SW 1271 (cell line): Measurements from ENCODE around the gene STK32B.
"Not testable (repeated sequence)": the region's sequence is repeated elsewhere in the genome, so short reads cannot be mapped to it uniquely, and the experiment has no call there.

Experiments
- DNase-seq, 2 experiments: peaks; one replicate each; lab custom pipeline; 2025; lab: John Stamatoyannopoulos, UW

STK32B gene

GRCh38 chr4:5030221-5030620 is 21.1 kb upstream of the STK32B start:
- no peak for DNase-seq

GRCh38 chr4:5030927-5031326 is 20.4 kb upstream of the STK32B start:
- no peak for DNase-seq

DNA sequence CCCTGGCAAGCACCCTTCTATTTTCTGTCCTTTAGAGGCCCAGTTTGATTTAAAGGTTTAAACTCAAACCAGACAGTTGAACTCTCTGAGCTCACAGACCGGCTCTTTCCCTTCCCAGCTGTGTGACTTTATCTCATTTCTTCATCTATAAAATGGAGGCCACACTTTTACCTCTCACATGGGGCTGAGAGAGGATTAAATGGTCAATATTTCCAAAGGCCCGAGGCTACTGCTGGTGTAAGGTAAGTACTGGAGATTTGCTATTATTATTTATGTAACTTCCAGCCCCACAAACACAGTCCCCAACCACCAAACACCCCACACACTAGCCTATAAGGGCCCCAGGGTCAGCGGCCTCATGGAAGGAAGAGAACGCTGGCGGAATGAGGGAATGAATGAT is 18.5 kb upstream of the STK32B start:
- DNase-seq: no peak

DNA sequence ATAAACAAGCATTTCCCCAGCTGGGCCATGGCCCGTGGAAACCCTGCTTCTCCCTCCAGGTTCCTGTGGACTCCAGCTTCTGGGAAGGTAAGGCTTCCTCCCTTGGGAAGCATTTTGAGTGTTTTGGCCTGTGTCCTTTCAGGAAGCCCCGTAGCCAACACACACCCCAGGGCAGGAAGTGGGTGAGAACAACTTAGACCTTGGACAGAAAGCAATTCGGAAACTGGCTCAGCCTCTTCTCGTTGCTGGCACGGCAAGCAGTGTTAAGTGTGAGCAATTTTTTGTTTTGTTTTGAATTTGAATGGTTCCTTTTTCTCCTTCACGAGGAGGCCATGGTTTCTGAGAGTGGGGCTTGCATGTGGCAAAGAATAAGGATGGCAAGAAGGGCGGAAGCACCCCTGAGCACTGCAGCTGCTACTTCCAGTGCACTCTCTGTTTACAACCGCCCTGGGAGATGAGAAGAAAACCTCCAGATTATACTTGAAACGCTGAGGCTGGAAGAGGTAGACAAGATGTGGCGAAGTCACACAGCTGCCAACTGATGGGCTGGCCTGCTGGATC is 17.9 kb upstream of the STK32B start:
- no peak for DNase-seq

DNA sequence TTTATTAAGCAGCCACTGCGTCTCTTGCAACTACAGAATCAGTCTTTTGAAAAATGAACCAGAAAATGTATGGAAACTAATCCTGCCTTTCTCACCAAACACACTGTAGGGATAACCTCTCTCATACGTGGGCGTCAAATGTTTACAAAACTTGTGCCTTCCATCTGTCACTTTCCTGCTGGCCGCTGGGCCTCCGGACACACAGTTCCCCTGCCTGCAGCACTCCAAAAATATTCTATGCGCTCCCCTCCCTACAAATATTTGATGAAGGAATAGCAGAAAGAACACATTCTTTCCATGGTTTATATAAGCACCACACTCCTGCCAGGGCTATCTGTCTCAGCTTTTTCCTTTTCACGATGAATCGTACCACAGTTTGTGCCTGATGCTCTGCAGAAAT is 17.1 kb upstream of the STK32B start:
- DNase-seq: no peak

GRCh38 chr4:5036239-5036638 is 15.0 kb upstream of the STK32B start:
- no peak for DNase-seq

DNA sequence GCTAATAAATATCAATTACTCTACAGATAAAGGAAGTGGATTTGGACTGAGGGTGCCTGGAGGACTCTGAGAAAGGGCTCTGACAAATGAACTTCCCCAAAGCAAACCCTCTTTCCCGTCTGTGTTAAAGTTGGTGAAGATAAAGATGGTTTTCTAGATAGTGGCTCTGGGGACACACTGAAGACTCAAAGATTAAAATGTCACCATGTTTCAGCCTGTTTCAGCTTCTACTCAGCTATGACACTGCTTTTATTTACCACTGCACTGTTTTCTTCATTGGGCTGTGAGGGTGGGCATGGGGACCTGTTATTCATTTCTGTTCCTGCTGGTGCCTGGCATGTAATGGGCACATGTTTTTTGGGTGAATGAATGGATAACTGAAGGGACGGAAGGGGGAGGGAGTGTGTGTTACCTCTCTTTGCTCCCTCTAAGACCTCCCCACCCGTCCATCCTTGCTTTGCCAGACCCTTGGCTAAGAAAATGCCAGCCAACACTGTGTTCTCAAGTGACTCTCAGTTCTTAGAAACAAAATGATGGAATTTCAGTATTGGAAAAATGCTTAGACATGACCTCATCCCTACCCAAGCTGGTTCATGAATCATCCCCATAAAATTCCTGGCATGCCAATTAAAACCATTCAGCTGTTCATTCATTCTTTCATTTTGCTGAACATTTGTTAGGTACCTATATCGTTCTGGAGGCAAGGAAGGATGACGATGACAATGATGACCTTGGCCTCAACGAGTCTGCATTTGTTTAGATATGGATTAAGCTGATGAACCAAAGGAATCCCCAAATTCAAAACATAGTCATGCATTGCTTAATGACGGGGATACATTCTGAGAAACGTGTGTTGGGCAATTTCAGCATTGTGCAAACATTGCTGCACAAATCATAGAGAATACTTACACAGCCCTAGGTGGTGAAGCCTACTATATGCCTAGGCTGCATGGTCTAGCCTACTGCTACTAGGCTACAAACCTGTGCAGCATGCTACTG is 13.4 kb upstream of the STK32B start:
- DNase-seq: peak; percentile 6 to 69

- no peak for DNase-seq
Measured at GRCh38 chr4:5039800-5040199, 11.5 kb upstream of the STK32B start.

GRCh38 chr4:5040856-5041620 is 10.2 kb upstream of the STK32B start:
- no peak for DNase-seq

GRCh38 chr4:5041699-5042098 is 9.6 kb upstream of the STK32B start:
- DNase-seq: no peak

GRCh38 chr4:5043579-5043978 is 7.7 kb upstream of the STK32B start:
- DNase-seq: no peak

DNA sequence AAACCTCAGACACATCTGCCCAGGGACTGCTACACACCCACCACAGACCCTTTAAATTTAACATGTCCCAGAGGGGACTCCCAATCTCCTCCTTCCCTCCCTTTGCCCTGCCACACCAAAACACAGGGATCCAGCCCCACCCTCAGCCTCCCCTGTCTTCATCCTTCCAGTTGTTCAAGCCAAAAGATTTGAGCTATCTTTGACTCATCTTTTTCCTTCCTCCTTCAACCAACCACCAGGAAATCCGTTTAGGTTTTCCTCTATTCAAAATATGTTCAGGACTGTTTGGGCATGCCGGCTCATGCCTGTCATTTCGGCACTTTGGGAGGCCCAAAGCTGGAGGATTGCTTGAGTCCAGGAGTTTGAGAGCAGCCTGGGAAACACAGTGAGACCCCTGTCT is 6.9 kb upstream of the STK32B start:
- no peak for DNase-seq

- DNase-seq: no peak
Measured at GRCh38 chr4:5045097-5045496, 6.2 kb upstream of the STK32B start.

DNA sequence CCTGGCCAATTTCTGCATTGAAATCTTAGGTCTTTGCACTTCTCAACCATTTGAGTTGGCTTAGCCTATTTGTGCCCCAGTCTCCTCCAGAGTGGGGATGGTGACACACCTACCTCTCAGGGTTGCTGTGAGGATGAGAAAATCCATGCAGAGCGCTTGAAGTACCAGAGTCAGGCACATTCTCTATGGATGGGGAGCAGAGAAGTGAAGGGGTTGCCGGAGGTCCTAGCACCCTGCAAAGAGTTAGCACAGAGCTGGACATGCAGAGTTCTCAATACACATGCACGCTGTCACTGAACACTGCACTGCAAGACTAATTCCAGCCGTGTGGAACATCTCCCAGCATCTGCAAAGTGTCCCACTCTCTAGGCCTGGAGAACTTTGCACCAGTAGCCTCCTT is 2.6 kb upstream of the STK32B start:
- DNase-seq: no peak

DNA sequence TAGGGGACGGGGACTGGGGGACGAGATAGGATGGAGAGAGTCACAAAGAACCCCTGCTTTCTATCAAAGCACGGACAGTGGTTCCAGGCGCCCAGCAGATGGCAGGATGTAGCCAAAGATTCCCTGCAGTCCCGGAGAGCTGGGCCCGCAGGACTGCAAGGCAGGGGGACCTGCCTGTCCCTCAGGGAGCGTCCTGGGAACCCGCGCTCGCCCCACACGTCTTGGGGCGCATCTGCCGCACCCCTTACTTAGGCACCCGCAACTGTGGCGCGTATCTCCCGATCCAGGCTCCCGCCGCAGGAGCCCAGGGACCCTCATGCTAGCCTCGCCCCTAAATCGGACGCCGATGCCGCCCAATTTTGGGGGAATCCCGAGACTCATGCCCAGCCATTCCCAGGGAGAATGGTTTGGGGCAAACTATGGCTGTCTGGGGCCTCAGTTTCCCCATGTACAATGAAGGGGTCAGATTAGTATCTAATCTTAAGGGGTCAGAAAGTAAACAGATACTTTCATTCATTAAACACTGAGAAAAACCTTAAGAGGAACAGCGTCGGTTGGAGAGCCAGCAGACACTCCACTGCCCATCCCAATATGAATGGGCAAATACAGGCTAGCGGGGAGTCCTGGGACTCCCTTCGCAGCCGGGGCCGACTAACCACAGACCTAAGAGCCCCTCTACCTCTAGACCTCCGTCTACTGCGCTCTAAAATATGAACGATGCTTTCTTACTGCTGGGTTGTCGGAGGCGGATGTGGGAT is 581 bp upstream of the STK32B start:
- peak; percentile 50 to 51 for DNase-seq

GRCh38 chr4:5052204-5052702 is 973 bp downstream of the STK32B start:
- DNase-seq: no peak

GRCh38 chr4:5052726-5053425 is 1.6 kb downstream of the STK32B start:
- DNase-seq: no peak

DNA sequence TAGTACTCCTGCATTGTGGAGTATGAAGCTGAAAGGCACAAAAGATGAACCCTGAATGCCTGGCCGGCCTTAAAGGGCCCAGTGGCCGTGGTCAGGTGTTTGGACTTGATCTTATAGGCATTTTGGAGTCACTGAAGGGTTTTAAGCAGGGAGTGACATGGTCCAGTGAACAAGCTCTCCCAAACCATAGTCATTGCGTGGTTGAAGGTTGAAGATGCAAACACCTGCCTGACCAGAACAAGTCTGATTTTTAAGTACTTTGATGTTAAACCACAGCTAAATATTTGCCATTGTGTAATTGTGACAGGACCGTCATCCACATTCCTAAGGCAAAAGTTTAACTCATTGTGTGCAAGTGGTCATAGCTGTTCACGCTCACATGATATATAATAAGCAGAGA is 3.3 kb downstream of the STK32B start:
- no peak for DNase-seq

DNA sequence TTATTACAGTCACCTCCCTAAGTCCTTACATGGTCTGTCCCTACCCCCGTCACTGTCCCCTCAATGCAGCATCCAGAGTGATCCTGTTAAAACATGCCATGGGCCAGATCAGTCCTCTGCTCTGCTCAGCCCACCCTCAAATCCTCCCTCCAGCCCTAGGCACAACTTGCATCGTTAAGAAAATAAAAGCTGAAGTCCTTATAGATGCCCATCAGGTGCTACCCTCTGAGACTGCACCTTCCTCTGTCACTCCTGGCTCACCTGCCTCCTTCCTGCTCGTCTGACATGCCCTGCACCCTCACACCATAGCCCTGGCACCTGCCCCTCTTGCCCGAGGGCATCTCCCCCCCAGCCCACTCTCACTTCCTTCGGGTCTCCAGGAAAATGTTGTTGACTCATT is 4.1 kb downstream of the STK32B start:
- no peak for DNase-seq

DNA sequence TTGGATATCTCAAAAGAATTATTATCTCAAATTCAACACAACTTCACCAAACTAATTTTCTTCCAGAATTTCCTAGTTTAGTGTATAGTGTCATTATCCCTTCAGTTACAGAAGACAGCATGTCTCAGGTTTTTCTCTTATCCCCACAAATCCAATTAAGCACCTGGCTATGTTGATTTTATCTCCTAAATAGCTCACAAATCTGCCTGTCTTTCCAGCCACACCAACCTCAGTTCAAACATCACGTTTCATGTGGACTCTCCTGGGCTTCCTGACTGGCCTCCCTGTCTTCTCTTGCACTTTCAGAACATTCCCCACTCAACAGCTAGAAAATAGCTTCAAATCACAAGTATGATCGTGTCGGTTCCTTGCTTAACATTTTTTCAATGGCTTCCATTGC is 14.8 kb downstream of the STK32B start:
- DNase-seq: no peak

DNA sequence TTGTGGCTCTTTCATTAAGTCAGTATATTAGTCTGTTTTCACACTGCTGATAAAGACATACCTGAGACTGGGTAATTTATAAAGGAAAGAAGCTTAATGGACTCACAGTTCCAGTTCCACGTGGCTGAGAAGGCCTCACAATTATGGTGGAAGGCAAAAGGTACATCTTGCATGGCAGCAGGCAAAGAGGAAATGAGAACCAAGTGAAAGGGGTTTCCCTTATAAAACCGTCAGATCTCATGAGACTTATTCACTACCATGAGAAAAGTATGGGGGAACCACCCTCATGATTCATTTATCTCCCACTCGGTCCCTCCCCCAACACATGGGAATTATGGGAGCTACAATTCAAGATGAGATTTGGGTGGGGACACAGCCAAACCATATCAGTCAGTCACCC is 15.7 kb downstream of the STK32B start:
- DNase-seq: not testable (repeated sequence)
